ENCODE data around the gene TTLL11.

Gene TTLL11

DNA sequence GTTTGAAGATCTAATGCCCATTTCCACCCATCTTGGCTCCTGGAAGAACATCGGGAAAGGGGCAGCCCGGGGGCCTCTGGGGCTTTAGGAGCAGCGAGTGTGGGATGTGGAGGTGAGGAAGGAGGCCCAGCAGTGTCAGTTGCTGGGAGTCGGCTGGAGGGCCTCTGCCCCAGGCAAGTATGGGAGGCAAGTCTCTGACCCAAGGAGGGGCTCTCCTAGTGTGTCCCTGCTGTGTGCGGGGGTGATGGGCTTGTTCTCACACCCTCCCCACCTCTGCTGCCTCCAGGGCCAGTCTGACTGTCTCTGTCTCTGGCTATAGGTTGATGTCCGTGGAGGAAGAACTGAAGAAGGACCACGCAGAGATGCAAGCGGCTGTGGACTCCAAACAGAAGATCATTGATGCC, 312.0 kb downstream of the TTLL11 start:
- Histone ChIP-seq H3K27me3 (ENCODE audit: insufficient read depth, low read depth, severe bottlenecking) (no peaks in the 10 kb centered on the region), H3K4me3 (ENCODE audit: low read depth, low read length) (no peak overlapping the region), H3K36me3 (peaks cover 90% of the 10 kb centered on the region), H3K27ac (no peak overlapping the region), H3K9me3 (ENCODE audit: severe bottlenecking) (no peaks in the 10 kb centered on the region)
- peak; percentile 7 for DNase-seq
- TF ChIP-seq, protein P1, sequence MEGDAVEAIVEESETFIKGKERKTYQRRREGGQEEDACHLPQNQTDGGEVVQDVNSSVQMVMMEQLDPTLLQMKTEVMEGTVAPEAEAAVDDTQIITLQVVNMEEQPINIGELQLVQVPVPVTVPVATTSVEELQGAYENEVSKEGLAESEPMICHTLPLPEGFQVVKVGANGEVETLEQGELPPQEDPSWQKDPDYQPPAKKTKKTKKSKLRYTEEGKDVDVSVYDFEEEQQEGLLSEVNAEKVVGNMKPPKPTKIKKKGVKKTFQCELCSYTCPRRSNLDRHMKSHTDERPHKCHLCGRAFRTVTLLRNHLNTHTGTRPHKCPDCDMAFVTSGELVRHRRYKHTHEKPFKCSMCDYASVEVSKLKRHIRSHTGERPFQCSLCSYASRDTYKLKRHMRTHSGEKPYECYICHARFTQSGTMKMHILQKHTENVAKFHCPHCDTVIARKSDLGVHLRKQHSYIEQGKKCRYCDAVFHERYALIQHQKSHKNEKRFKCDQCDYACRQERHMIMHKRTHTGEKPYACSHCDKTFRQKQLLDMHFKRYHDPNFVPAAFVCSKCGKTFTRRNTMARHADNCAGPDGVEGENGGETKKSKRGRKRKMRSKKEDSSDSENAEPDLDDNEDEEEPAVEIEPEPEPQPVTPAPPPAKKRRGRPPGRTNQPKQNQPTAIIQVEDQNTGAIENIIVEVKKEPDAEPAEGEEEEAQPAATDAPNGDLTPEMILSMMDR (IDR thresholded peaks at IDR 0.05; ENCODE audit: low read depth, low read length), result no peak

DNA sequence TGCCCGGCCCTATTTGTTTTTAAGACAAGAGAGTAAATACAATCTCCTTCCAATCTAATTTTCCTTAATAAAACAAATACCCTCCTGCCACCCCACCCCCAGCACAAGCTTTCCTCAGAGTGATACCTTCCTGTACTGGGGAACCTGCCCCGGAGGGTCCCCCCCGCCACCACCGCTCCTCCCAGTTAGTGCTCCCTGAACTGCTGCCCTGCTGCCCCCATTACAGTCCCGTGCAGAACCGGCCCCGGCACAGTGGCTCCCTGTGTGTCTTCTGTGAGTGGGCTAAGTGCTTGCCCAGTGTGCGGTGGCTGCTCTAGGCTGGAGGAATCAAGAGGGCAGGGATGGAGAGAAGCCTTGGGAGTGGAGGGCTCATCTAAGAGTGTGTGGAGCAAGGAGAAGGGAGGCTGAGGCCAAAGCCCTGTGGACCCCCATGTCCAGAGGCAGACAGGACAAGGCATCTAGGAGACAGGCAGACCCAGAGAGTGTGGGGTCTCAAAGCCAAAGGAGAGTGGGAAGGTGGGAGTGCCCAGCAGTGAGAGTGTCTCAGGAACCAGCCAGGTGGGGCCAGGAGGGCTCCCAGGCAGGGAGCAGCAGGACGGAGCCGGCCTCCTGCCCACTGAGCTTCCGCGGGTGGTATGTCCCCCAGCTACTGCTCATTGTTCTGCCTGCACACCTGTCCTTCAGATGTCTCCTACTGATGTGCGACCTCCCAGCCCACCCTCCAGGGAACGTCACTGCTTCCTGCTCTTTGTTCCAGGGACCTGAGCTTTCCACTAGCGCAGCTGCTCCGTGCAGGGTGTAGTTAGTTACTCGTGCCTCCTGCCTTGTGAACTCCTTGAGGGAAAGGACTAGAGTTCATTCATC, 312.7 kb downstream of the TTLL11 start:
- TF ChIP-seq, protein P1 (IDR thresholded peaks at IDR 0.05; ENCODE audit: low read depth, low read length), result no peak
- peaks cover 92% of the 10 kb centered on the region for H3K36me3 ChIP-seq
- DNase-seq, result peak; percentile 5
- H3K27ac ChIP-seq, result no peak overlapping the region
- H3K27me3 ChIP-seq (ENCODE audit: insufficient read depth, low read depth, severe bottlenecking), result no peaks in the 10 kb centered on the region
- no peaks in the 10 kb centered on the region for H3K9me3 ChIP-seq (ENCODE audit: severe bottlenecking)
- H3K4me3 ChIP-seq (ENCODE audit: low read depth, low read length), result no peak overlapping the region

DNA sequence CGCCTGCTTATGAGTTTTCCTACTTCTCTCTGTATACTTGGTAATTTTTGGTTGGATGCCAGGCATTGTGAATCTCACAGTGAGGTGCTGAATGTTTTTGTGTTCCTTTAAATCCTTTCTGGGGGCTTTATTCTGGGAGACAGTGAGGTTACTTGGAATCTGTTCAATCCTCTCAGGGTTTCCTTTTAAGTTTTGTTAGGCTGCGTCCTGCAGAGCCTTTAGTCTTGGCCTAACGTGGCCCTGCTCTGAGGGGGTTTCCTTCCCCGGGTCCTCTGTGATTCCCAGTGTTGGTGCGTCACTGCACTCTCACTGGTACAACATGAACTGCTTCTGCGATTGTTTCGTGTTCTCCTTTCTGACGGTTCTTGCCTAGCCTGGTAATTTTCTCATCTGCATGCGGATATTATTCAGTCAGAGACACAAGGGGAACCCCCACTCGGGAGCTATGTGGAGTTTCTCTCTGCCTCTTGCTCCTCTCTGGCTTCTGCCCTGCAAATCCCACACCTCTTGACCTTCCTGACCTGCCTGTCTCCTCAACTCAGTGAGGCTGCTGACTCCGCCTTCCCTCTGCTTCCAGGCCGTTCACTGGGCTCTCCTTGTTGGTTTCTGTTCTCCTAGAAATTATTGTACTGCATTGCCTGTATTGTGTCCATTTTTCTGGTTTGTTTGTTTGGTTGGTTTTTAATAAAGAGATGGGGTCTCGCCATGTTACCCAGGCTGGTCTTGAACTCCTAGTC, 313.6 kb downstream of the TTLL11 start:
- Histone ChIP-seq H3K4me3 (ENCODE audit: low read depth, low read length) (no peak overlapping the region), H3K9me3 (ENCODE audit: severe bottlenecking) (no peaks in the 10 kb centered on the region), H3K27me3 (ENCODE audit: insufficient read depth, low read depth, severe bottlenecking) (no peaks in the 10 kb centered on the region), H3K27ac (peak overlapping the region; percentile 8; the same call in 1 of the 2 replicates), H3K36me3 (peaks cover 92% of the 10 kb centered on the region)
- DNase-seq, result no peak
- TF ChIP-seq, protein P1 (IDR thresholded peaks at IDR 0.05; ENCODE audit: low read depth, low read length), result no peak

DNA sequence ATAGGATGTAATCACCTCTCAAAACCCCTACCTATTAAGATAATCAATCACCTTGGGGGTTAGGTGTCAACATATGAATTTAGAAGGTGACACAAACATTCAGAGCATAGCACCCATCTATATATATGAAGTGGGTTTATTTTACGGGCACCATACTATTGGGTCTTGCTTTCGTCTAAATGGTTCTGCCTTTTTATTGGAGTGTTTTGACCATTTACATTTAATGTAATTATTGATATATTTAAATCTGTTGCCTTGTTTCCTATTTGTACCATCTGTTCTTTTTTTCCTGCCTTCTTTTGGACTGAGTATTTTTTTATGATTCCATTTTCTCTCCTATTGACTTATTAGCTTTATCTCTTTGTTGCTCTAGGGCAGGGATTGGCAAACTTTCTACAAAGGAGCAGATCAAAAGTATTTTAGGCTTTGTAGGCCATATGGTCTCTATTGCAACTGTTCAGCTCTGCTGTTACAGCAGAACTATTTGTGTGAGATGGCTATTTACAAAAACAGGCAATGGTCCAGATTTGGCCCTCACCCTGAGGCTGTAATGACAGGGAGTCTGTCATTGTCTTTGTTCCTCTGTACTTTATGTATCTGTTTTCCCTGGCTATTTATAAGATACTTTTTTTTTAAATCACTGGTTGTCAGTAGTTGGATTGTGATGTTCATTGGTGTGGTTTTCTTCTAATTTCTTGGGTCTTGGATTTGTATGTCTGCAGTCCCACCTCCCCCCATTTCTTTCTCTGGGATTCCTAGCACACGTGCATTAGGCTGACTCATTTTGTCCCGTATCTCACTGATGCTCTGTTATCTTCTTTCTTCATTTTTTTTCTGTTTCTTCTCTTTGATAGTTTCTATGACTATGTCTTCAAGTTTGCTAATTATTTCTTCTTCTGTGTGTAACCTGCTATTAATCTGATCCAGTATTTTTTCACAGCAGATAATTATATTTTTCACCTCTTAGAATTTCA, 314.6 kb downstream of the TTLL11 start:
- no peaks in the 10 kb centered on the region for H3K9me3 ChIP-seq (ENCODE audit: severe bottlenecking)
- TF ChIP-seq, protein P1 (IDR thresholded peaks at IDR 0.05; ENCODE audit: low read depth, low read length), result no peak
- no peak overlapping the region for H3K4me3 ChIP-seq (ENCODE audit: low read depth, low read length)
- no peak for DNase-seq
- H3K27me3 ChIP-seq (ENCODE audit: insufficient read depth, low read depth, severe bottlenecking), result no peaks in the 10 kb centered on the region
- H3K27ac ChIP-seq, result no peak overlapping the region; the same call in 1 of the 2 replicates
- peaks cover 94% of the 10 kb centered on the region for H3K36me3 ChIP-seq

Measured in WERI-Rb-1 (cell line).